GM10847 (cell line): ENCODE results near the gene PIF1.

Experiments
- POLR2A ChIP-seq: IDR thresholded peaks from 2 replicates; pipeline ENCODE4 v1.6.1; 2011; ENCODE audit not compliant: insufficient read length; ENCODE audit errors: extremely low read depth

PIF1 gene

GRCh38 chr15:64807051-64807749, 18.2 kb downstream of the PIF1 start:
- TF ChIP-seq POLR2A, result no peak

- TF ChIP-seq POLR2A, result no peak
Measured at GRCh38 chr15:64806509-64806908, 18.9 kb downstream of the PIF1 start.

- TF ChIP-seq POLR2A, result no peak
Measured at GRCh38 chr15:64804619-64805018, 20.8 kb downstream of the PIF1 start.

- TF ChIP-seq POLR2A, result no peak
Measured at GRCh38 chr15:64803526-64803925, 21.9 kb downstream of the PIF1 start.

- TF ChIP-seq POLR2A, result no peak
Measured at GRCh38 chr15:64800476-64800875, 25.0 kb downstream of the PIF1 start.

- TF ChIP-seq POLR2A, result no peak
Measured at GRCh38 chr15:64792282-64792681, 33.2 kb downstream of the PIF1 start.

GRCh38 chr15:64791401-64791800, 34.0 kb downstream of the PIF1 start:
- TF ChIP-seq POLR2A, result no peak

- no peak for TF ChIP-seq POLR2A
Measured at GRCh38 chr15:64783796-64784195, 41.7 kb downstream of the PIF1 start.

GRCh38 chr15:64782751-64783150, 42.7 kb downstream of the PIF1 start:
- no peak for TF ChIP-seq POLR2A

- no peak for TF ChIP-seq POLR2A
Measured at GRCh38 chr15:64781299-64781698, 44.1 kb downstream of the PIF1 start.

GRCh38 chr15:64780600-64781156, 44.8 kb downstream of the PIF1 start:
- no peak for TF ChIP-seq POLR2A

GRCh38 chr15:64779630-64780029, 45.8 kb downstream of the PIF1 start:
- no peak for TF ChIP-seq POLR2A

- TF ChIP-seq POLR2A, result no peak
Measured at GRCh38 chr15:64779024-64779423, 46.4 kb downstream of the PIF1 start.

GRCh38 chr15:64776402-64776786, 49.1 kb downstream of the PIF1 start:
- no peak for TF ChIP-seq POLR2A

GRCh38 chr15:64775551-64776401, 49.7 kb downstream of the PIF1 start, which contains the start of gene RBPMS2:
Gene RBPMS2, minus strand, starts transcription at chr15:64775589. Its CDS starts 270 bp downstream, at chr15:64775319.
- TF ChIP-seq POLR2A, result no peak

GRCh38 chr15:64774629-64775493, 50.6 kb downstream of the PIF1 start:
- no peak for TF ChIP-seq POLR2A
